ENCODE measurements around the gene SAMD4A.

DNA sequence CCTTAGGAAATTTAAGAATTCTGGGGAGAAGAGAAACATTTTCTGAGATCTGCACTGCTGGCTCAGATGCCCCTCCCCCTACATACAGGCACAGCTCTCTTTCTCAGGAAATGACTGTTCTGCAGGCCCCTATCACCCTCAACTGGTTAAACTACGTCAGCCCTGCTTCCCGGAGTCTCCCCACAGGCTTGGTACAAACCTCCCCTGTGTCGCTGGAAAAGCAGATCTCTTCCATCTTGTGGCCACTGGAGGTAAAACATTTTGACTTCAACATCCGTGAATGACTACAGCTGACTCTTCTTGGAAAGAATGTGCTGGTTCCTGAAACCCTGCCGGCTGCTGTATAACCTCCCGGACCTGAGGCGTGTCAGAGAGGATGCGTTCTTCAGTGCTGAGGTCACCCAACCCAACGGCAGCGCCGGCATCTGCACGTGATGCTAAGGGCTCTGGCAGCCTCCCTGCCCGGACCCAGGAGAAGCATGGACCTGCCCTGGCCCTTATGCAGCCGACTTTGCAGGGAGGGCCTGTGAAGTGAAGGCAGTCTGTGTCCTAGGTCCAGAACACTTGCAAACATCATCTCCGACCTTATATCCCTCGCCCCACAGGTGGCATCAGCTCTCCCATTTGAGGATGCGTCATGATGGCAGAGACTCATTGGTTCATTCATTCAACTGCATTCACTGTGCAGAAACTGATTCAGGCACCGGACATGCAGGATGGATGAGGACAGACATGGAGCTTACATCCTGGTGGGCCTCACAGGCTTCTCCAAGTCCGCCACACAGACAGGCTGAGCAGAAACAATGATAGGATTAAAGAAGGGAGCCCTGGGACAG, 206.5 kb downstream of the SAMD4A start:
- TF ChIP-seq POLR2A (IDR thresholded peaks at IDR 0.05) = peak in 1 of 2 donors; percentile 28
- TF ChIP-seq, protein P1, sequence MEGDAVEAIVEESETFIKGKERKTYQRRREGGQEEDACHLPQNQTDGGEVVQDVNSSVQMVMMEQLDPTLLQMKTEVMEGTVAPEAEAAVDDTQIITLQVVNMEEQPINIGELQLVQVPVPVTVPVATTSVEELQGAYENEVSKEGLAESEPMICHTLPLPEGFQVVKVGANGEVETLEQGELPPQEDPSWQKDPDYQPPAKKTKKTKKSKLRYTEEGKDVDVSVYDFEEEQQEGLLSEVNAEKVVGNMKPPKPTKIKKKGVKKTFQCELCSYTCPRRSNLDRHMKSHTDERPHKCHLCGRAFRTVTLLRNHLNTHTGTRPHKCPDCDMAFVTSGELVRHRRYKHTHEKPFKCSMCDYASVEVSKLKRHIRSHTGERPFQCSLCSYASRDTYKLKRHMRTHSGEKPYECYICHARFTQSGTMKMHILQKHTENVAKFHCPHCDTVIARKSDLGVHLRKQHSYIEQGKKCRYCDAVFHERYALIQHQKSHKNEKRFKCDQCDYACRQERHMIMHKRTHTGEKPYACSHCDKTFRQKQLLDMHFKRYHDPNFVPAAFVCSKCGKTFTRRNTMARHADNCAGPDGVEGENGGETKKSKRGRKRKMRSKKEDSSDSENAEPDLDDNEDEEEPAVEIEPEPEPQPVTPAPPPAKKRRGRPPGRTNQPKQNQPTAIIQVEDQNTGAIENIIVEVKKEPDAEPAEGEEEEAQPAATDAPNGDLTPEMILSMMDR (IDR thresholded peaks at IDR 0.05) = peak; percentile 47 to 76 (median 64)
